ENCODE measurements around the gene MICAL3.

GRCh38 chr22:17920145-17920605 is 104.2 kb downstream of the MICAL3 start:
- TF ChIP-seq CTCF (IDR thresholded peaks at IDR 0.05) (no peak), ZFX (IDR thresholded peaks at IDR 0.05; ENCODE audit: borderline replicate concordance) (no peak)
